HEK293 (cell line): ENCODE data around the gene DCAF6.

ENCODE experiments used
- KLF8 ChIP-seq: fragments of 450-650 bp; formaldehyde crosslinking; IDR thresholded peaks from 2 replicates; pipeline ENCODE4 v1.5.1; 2016; ENCODE audit warnings: missing biosample characterization, missing genetic modification characterization
- MZF1 ChIP-seq: fragments of 450-650 bp; formaldehyde crosslinking; IDR thresholded peaks from 2 replicates; pipeline ENCODE4 v1.5.1; 2017; ENCODE audit warnings: missing biosample characterization, missing genetic modification characterization, borderline replicate concordance
- SALL2 ChIP-seq: fragments of 450-650 bp; formaldehyde crosslinking; IDR thresholded peaks from 2 replicates; pipeline ENCODE4 v1.5.0; 2017; ENCODE audit warnings: missing biosample characterization, mild to moderate bottlenecking, missing genetic modification characterization, borderline replicate concordance
- SP3 ChIP-seq: fragments of 450-650 bp; formaldehyde crosslinking; IDR thresholded peaks from 2 replicates; pipeline ENCODE4 v1.5.1; 2016; ENCODE audit warnings: missing biosample characterization, missing genetic modification characterization
- ZBTB20 ChIP-seq: fragments of 450-650 bp; formaldehyde crosslinking; IDR thresholded peaks from 2 replicates; pipeline ENCODE4 v1.5.1; 2016; ENCODE audit warnings: missing biosample characterization, missing genetic modification characterization
- ZFHX2 ChIP-seq: fragments of 450-650 bp; formaldehyde crosslinking; conservative IDR thresholded peaks from 2 replicates; pipeline ENCODE4 v1.5.1; 2016; ENCODE audit warnings: missing biosample characterization, missing genetic modification characterization
- ZNF10 ChIP-seq: fragments of 450-650 bp; formaldehyde crosslinking; IDR thresholded peaks from 2 replicates; pipeline ENCODE4 v1.5.1; 2017; ENCODE audit warnings: missing biosample characterization, missing genetic modification characterization
- ZNF121 ChIP-seq: fragments of 450-650 bp; formaldehyde crosslinking; IDR thresholded peaks from 2 replicates; pipeline ENCODE4 v1.5.1; 2016; ENCODE audit warnings: missing biosample characterization, missing genetic modification characterization
- ZNF19 ChIP-seq: fragments of 450-650 bp; formaldehyde crosslinking; IDR thresholded peaks from 2 replicates; pipeline ENCODE4; 2016; ENCODE audit warnings: missing biosample characterization, missing genetic modification characterization, low read depth
- ZNF311 ChIP-seq: fragments of 450-650 bp; formaldehyde crosslinking; IDR thresholded peaks from 2 replicates; pipeline ENCODE4 v1.5.1; 2017; ENCODE audit warnings: missing biosample characterization, missing genetic modification characterization, borderline replicate concordance
- ZNF366 ChIP-seq: fragments of 450-650 bp; formaldehyde crosslinking; conservative IDR thresholded peaks from 2 replicates; pipeline ENCODE4 v1.5.1; 2016; ENCODE audit warnings: missing biosample characterization, missing genetic modification characterization
- ZNF501 ChIP-seq: fragments of 450-650 bp; formaldehyde crosslinking; IDR thresholded peaks from 2 replicates; pipeline ENCODE4 v1.5.1; 2016; ENCODE audit warnings: missing biosample characterization, missing genetic modification characterization
- ZNF510 ChIP-seq: fragments of 450-650 bp; formaldehyde crosslinking; IDR thresholded peaks from 2 replicates; pipeline ENCODE4 v1.5.1; 2018; ENCODE audit warnings: mild to moderate bottlenecking, missing genetic modification characterization, missing biosample characterization; ENCODE audit not compliant: insufficient replicate concordance
- ZNF558 ChIP-seq: fragments of 450-650 bp; formaldehyde crosslinking; IDR thresholded peaks from 2 replicates; pipeline ENCODE4 v1.5.1; 2016; ENCODE audit warnings: missing biosample characterization, missing genetic modification characterization
- ZNF561 ChIP-seq: fragments of 450-650 bp; IDR thresholded peaks from 2 replicates; pipeline ENCODE4 v1.5.1; 2018; ENCODE audit warnings: missing biosample characterization, missing genetic modification characterization, borderline replicate concordance
- ZNF596 ChIP-seq: fragments of 450-650 bp; IDR thresholded peaks from 2 replicates; pipeline ENCODE4 v1.5.0; 2018; ENCODE audit warnings: missing biosample characterization, mild to moderate bottlenecking, missing genetic modification characterization, moderate library complexity
- ZNF670 ChIP-seq: fragments of 450-650 bp; formaldehyde crosslinking; IDR thresholded peaks from 2 replicates; pipeline ENCODE4 v1.5.1; 2016; ENCODE audit warnings: missing biosample characterization, missing genetic modification characterization, low read depth
- ZNF785 ChIP-seq: fragments of 450-650 bp; formaldehyde crosslinking; IDR thresholded peaks from 2 replicates; pipeline ENCODE4 v1.5.1; 2016; ENCODE audit warnings: missing biosample characterization, missing genetic modification characterization
- TF ChIP-seq, protein P1 (sequence below): fragments of 450-650 bp; formaldehyde crosslinking; IDR thresholded peaks from 2 replicates; pipeline ENCODE4 v1.5.1; 2016; ENCODE audit warnings: missing biosample characterization, missing genetic modification characterization
- TF ChIP-seq, protein P2 (sequence below): fragments of 450-650 bp; formaldehyde crosslinking; IDR thresholded peaks from 2 replicates; pipeline ENCODE4 v1.5.1; 2016; ENCODE audit warnings: missing biosample characterization, missing genetic modification characterization
- TF ChIP-seq, protein P3 (sequence below): fragments of 450-650 bp; formaldehyde crosslinking; IDR thresholded peaks from 2 replicates; pipeline ENCODE4 v1.5.1; 2016; ENCODE audit warnings: missing biosample characterization, missing genetic modification characterization
- TF ChIP-seq, protein P4 (sequence below): fragments of 450-650 bp; formaldehyde crosslinking; IDR thresholded peaks from 2 replicates; pipeline ENCODE4 v1.5.1; 2016; ENCODE audit warnings: missing biosample characterization, missing genetic modification characterization
- TF ChIP-seq, protein P5 (sequence below): fragments of 450-650 bp; formaldehyde crosslinking; conservative IDR thresholded peaks from 2 replicates; pipeline ENCODE4 v1.5.1; 2016; ENCODE audit warnings: low read depth, missing biosample characterization, missing genetic modification characterization

DCAF6 gene

DNA sequence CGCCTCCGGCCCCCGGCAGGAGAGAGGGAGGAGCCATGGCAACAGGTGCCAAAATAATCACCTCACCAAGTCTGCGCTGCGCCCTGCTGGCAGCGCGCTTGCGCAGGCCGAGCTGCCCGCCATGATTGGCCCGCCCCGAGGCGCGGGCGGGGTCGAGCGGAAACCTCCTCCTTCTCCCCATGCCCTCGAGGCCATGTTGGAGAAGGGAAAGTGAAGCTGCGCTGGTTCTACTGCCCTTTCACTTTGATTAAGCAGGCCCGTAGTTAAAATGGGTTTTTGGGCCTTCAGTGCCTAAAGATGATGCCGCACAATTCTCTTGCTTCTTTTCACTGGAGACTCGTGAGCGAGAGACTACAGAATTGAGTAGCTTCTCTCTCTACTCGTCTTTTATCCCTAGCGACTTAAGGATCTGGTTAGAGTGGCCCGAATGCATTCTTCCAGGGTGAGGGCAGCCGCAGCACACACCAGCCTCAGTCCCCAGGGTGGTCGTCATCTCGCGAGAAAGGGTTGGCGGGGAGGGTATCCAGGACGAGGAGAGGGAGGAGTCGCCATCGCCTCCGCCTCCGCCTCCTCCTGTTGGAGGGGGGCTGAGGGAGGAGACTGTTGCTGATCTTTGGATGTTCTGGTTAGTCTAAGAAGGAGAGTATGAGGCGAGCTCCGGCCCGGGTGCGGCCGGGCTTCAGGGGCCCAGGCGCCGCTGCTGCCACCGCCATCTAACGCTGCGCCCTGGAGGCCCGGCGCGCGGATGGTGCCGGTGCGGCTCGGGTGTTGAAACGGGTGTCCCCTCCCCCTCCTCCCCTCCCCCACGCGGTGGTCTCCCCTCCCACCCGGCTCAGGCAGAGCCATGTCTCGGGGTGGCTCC, at the start of gene DCAF6 (continued):
- TF ChIP-seq SALL2 (tag by site-specific recombination) (no peak), KLF8 (tag by site-specific recombination) (peak; percentile 97), ZBTB20 (tag by site-specific recombination) (peak; percentile 75; the same call in 1 of the 2 replicates), ZNF10 (tag by site-specific recombination) (peak; percentile 75), SP3 (tag by site-specific recombination) (peak; percentile 98), ZNF366 (tag by site-specific recombination) (peak; percentile 95), ZNF501 (tag by site-specific recombination) (peak; percentile 88), ZNF558 (tag by site-specific recombination) (peak; percentile 58; the same call in 1 of the 2 replicates), ZNF670 (tag by site-specific recombination) (no peak), ZNF19 (tag by site-specific recombination) (no peak), ZNF510 (no peak), ZNF311 (tag by site-specific recombination) (no peak), ZNF785 (tag by site-specific recombination) (no peak; the same call in 1 of the 2 replicates), ZNF596 (tag by site-specific recombination) (0 out of 2 replicates have a peak, but pooled peaks have one; percentile 29), ZFHX2 (tag by site-specific recombination) (peak; percentile 69), ZNF121 (tag by site-specific recombination) (peak; percentile 99), ZNF561 (tag by site-specific recombination) (no peak; the same call in 1 of the 2 replicates), MZF1 (no peak)
- TF ChIP-seq, protein P1, sequence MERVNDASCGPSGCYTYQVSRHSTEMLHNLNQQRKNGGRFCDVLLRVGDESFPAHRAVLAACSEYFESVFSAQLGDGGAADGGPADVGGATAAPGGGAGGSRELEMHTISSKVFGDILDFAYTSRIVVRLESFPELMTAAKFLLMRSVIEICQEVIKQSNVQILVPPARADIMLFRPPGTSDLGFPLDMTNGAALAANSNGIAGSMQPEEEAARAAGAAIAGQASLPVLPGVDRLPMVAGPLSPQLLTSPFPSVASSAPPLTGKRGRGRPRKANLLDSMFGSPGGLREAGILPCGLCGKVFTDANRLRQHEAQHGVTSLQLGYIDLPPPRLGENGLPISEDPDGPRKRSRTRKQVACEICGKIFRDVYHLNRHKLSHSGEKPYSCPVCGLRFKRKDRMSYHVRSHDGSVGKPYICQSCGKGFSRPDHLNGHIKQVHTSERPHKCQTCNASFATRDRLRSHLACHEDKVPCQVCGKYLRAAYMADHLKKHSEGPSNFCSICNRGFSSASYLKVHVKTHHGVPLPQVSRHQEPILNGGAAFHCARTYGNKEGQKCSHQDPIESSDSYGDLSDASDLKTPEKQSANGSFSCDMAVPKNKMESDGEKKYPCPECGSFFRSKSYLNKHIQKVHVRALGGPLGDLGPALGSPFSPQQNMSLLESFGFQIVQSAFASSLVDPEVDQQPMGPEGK (tag by site-specific recombination), result no peak
- TF ChIP-seq, protein P2, sequence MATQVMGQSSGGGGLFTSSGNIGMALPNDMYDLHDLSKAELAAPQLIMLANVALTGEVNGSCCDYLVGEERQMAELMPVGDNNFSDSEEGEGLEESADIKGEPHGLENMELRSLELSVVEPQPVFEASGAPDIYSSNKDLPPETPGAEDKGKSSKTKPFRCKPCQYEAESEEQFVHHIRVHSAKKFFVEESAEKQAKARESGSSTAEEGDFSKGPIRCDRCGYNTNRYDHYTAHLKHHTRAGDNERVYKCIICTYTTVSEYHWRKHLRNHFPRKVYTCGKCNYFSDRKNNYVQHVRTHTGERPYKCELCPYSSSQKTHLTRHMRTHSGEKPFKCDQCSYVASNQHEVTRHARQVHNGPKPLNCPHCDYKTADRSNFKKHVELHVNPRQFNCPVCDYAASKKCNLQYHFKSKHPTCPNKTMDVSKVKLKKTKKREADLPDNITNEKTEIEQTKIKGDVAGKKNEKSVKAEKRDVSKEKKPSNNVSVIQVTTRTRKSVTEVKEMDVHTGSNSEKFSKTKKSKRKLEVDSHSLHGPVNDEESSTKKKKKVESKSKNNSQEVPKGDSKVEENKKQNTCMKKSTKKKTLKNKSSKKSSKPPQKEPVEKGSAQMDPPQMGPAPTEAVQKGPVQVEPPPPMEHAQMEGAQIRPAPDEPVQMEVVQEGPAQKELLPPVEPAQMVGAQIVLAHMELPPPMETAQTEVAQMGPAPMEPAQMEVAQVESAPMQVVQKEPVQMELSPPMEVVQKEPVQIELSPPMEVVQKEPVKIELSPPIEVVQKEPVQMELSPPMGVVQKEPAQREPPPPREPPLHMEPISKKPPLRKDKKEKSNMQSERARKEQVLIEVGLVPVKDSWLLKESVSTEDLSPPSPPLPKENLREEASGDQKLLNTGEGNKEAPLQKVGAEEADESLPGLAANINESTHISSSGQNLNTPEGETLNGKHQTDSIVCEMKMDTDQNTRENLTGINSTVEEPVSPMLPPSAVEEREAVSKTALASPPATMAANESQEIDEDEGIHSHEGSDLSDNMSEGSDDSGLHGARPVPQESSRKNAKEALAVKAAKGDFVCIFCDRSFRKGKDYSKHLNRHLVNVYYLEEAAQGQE (tag by site-specific recombination), result peak; percentile 59
- TF ChIP-seq, protein P3, sequence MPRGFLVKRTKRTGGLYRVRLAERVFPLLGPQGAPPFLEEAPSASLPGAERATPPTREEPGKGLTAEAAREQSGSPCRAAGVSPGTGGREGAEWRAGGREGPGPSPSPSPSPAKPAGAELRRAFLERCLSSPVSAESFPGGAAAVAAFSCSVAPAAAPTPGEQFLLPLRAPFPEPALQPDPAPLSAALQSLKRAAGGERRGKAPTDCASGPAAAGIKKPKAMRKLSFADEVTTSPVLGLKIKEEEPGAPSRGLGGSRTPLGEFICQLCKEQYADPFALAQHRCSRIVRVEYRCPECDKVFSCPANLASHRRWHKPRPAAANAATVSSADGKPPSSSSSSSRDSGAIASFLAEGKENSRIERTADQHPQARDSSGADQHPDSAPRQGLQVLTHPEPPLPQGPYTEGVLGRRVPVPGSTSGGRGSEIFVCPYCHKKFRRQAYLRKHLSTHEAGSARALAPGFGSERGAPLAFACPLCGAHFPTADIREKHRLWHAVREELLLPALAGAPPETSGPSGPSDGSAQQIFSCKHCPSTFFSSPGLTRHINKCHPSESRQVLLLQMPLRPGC (tag by site-specific recombination), result peak; percentile 72
- TF ChIP-seq, protein P4, sequence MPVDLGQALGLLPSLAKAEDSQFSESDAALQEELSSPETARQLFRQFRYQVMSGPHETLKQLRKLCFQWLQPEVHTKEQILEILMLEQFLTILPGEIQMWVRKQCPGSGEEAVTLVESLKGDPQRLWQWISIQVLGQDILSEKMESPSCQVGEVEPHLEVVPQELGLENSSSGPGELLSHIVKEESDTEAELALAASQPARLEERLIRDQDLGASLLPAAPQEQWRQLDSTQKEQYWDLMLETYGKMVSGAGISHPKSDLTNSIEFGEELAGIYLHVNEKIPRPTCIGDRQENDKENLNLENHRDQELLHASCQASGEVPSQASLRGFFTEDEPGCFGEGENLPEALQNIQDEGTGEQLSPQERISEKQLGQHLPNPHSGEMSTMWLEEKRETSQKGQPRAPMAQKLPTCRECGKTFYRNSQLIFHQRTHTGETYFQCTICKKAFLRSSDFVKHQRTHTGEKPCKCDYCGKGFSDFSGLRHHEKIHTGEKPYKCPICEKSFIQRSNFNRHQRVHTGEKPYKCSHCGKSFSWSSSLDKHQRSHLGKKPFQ, result peak; percentile 50
- TF ChIP-seq, protein P5, sequence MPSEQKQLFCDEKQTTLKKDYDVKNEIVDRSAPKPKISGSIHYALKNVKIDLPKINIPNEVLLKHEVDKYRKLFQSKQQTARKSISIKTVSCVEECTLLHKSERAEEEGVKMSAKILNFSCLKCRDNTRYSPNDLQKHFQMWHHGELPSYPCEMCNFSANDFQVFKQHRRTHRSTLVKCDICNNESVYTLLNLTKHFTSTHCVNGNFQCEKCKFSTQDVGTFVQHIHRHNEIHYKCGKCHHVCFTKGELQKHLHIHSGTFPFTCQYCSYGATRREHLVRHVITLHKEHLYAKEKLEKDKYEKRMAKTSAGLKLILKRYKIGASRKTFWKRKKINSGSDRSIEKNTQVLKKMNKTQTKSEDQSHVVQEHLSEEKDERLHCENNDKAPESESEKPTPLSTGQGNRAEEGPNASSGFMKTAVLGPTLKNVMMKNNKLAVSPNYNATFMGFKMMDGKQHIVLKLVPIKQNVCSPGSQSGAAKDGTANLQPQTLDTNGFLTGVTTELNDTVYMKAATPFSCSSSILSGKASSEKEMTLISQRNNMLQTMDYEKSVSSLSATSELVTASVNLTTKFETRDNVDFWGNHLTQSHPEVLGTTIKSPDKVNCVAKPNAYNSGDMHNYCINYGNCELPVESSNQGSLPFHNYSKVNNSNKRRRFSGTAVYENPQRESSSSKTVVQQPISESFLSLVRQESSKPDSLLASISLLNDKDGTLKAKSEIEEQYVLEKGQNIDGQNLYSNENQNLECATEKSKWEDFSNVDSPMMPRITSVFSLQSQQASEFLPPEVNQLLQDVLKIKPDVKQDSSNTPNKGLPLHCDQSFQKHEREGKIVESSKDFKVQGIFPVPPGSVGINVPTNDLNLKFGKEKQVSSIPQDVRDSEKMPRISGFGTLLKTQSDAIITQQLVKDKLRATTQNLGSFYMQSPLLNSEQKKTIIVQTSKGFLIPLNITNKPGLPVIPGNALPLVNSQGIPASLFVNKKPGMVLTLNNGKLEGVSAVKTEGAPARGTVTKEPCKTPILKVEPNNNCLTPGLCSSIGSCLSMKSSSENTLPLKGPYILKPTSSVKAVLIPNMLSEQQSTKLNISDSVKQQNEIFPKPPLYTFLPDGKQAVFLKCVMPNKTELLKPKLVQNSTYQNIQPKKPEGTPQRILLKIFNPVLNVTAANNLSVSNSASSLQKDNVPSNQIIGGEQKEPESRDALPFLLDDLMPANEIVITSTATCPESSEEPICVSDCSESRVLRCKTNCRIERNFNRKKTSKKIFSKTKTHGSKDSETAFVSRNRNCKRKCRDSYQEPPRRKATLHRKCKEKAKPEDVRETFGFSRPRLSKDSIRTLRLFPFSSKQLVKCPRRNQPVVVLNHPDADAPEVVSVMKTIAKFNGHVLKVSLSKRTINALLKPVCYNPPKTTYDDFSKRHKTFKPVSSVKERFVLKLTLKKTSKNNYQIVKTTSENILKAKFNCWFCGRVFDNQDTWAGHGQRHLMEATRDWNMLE (tag by site-specific recombination), result peak; percentile 56
